Measurements from ENCODE around the gene TBC1D10A.

GRCh38 chr22:30246814-30247376 lies 79.8 kb downstream of the TBC1D10A start:
- TF ChIP-seq CEBPB (IDR thresholded peaks at IDR 0.05) (no peak), TAF1 (IDR thresholded peaks at IDR 0.05; ENCODE audit: low read depth) (no peak), EP300 (IDR thresholded peaks at IDR 0.05; ENCODE audit: borderline replicate concordance) (no peak), CREB1 (IDR thresholded peaks at IDR 0.05; ENCODE audit: low read depth) (no peak)
- TF ChIP-seq, protein P1, sequence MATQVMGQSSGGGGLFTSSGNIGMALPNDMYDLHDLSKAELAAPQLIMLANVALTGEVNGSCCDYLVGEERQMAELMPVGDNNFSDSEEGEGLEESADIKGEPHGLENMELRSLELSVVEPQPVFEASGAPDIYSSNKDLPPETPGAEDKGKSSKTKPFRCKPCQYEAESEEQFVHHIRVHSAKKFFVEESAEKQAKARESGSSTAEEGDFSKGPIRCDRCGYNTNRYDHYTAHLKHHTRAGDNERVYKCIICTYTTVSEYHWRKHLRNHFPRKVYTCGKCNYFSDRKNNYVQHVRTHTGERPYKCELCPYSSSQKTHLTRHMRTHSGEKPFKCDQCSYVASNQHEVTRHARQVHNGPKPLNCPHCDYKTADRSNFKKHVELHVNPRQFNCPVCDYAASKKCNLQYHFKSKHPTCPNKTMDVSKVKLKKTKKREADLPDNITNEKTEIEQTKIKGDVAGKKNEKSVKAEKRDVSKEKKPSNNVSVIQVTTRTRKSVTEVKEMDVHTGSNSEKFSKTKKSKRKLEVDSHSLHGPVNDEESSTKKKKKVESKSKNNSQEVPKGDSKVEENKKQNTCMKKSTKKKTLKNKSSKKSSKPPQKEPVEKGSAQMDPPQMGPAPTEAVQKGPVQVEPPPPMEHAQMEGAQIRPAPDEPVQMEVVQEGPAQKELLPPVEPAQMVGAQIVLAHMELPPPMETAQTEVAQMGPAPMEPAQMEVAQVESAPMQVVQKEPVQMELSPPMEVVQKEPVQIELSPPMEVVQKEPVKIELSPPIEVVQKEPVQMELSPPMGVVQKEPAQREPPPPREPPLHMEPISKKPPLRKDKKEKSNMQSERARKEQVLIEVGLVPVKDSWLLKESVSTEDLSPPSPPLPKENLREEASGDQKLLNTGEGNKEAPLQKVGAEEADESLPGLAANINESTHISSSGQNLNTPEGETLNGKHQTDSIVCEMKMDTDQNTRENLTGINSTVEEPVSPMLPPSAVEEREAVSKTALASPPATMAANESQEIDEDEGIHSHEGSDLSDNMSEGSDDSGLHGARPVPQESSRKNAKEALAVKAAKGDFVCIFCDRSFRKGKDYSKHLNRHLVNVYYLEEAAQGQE (IDR thresholded peaks at IDR 0.05; ENCODE audit: low read depth): no peak
- TF ChIP-seq, protein P2, sequence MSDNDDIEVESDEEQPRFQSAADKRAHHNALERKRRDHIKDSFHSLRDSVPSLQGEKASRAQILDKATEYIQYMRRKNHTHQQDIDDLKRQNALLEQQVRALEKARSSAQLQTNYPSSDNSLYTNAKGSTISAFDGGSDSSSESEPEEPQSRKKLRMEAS (IDR thresholded peaks at IDR 0.05): no peak
